ENCODE data around the gene PRXL2B. TPM values are rescaled to one million over a fixed set of nuclear protein-coding genes. Genes with fewer than 3 reads are reported as not detected.

PRXL2B gene
- 17.2 to 23.9 TPM (median 21.5 TPM) in 5 replicates for total RNA-seq (2022; extraction: Qiagen RNA extraction)

GRCh38 chr1:2586154-2587070 lies at the start of gene PRXL2B:
PRXL2B (plus strand) TSS chr1:2586777; CDS start chr1:2586886, 109 bp downstream.

GRCh38 chr1:2556277-2556677 lies 30.3 kb upstream of the PRXL2B start, which contains the start of gene TNFRSF14:
TNFRSF14 (plus strand) TSS chr1:2556371; CDS start chr1:2556665, 294 bp downstream.

GRCh38 chr1:2632561-2633361 lies 46.2 kb downstream of the PRXL2B start, which contains the start of gene MMEL1:
MMEL1 (minus strand) TSS chr1:2633016; CDS start chr1:2629484, 3,532 bp downstream.

Other genes with a start within 250 kb of the PRXL2B start
- gene MORN1, start 195.2 kb upstream of the PRXL2B start, total RNA-seq (2022; extraction: Qiagen RNA extraction), result 4.3 to 6.5 TPM (median 6.1 TPM) in 5 replicates
- 100 to 141 TPM (median 125 TPM) in 5 replicates for gene RER1, start 194.9 kb upstream of the PRXL2B start, total RNA-seq (2022; extraction: Qiagen RNA extraction)
- gene PEX10, start 174.2 kb upstream of the PRXL2B start, total RNA-seq (2022; extraction: Qiagen RNA extraction), result 19.6 to 23.3 TPM (median 22.3 TPM) in 5 replicates
- 0.10 to 0.40 TPM (median 0.33 TPM) in 5 replicates for gene PLCH2, start 110.5 kb upstream of the PRXL2B start, total RNA-seq (2022; extraction: Qiagen RNA extraction)
- 8.3 to 10.5 TPM (median 9.7 TPM) in 5 replicates for gene PANK4, start 60.2 kb upstream of the PRXL2B start, total RNA-seq (2022; extraction: Qiagen RNA extraction)
- not detected in 5 replicates for gene HES5, start 56.5 kb upstream of the PRXL2B start, total RNA-seq (2022; extraction: Qiagen RNA extraction)
- gene TNFRSF14, start 30.4 kb upstream of the PRXL2B start, total RNA-seq (2022; extraction: Qiagen RNA extraction), result 0.11 to 0.37 TPM (median 0.22 TPM) in 4 of 5 replicates, not detected in the other
- gene MMEL1, start 46.2 kb downstream of the PRXL2B start, total RNA-seq (2022; extraction: Qiagen RNA extraction), result 0.08 TPM in 1 of 5 replicates, not detected in the others
- 0.02 to 0.05 TPM (median 0.04 TPM) in 5 replicates for gene TTC34, start 214.9 kb downstream of the PRXL2B start, total RNA-seq (2022; extraction: Qiagen RNA extraction)

Measured in A549 treated with dexamethasone at 1 μM for 4 hours (cell line).